OCI-LY3 (cell line): ENCODE results near the gene PGAM5.

Source experiments
- H2AFZ ChIP-seq: fragments of 200-600, 300-600 bp; shearing (Covaris generic); 2 replicates; pipeline ENCODE4 v1.6.0; 2014; ENCODE audit warnings: antibody characterized with exemption, low read depth, low read length
- H3K27ac ChIP-seq: fragments of 200-600, 300-600 bp; sonication (generic); 2 replicates; pipeline ENCODE4 v1.5.1; 2014; ENCODE audit warnings: mild to moderate bottlenecking, low read length, moderate library complexity, mixed read lengths
- H3K27me3 ChIP-seq: fragments of 200-600, 300-600 bp; sonication (generic); 2 replicates; pipeline ENCODE4 v1.6.1; 2014; ENCODE audit warnings: low read depth, low read length, mixed read lengths
- H3K36me3 ChIP-seq: fragments of 200-600, 300-600 bp; sonication (generic); replicated peaks from 2 replicates; pipeline ENCODE3; 2014; ENCODE audit warnings: low read depth, low read length, mixed read lengths
- H3K4me1 ChIP-seq: fragments of 300-600, 200-600 bp; sonication (generic); 2 replicates; pipeline ENCODE4 v1.6.1; 2014; ENCODE audit warnings: low read length, mixed read lengths
- H3K4me2 ChIP-seq: fragments of 200-600, 300-600 bp; sonication (generic); 2 replicates; pipeline ENCODE4 v1.6.1; 2014; ENCODE audit warnings: low read length, mixed read lengths
- H3K4me3 ChIP-seq: fragments of 300-600, 200-600 bp; sonication (generic); 2 replicates; pipeline ENCODE4 v1.5.1; 2014; ENCODE audit warnings: antibody characterized with exemption, mild to moderate bottlenecking, low read length, moderate library complexity
- H3K79me2 ChIP-seq: fragments of 300-600, 200-600 bp; shearing (Covaris generic); 2 replicates; pipeline ENCODE4 v1.6.1; 2014; ENCODE audit warnings: mild to moderate bottlenecking, low read length, mixed read lengths
- H3K9ac ChIP-seq: fragments of 300-600, 200-600 bp; shearing (Covaris generic); 2 replicates; pipeline ENCODE4 v1.6.0; 2014; ENCODE audit warnings: mild to moderate bottlenecking, low read length, moderate library complexity
- H3K9me3 ChIP-seq: fragments of 200-600, 300-600 bp; shearing (Covaris generic); 2 replicates; pipeline ENCODE4 v1.6.1; 2014; ENCODE audit warnings: low read length, mixed read lengths; ENCODE audit not compliant: insufficient read depth
- H4K20me1 ChIP-seq: fragments of 200-600, 300-600 bp; sonication (generic); 2 replicates; pipeline ENCODE4 v1.6.1; 2016; ENCODE audit warnings: low read length, mixed read lengths; ENCODE audit not compliant: insufficient read depth
- EZH2phosphoT487 ChIP-seq: fragments of 200-600 bp; shearing (Covaris generic); IDR thresholded peaks from 2 replicates; pipeline ENCODE4 v1.6.1; 2018; ENCODE audit warnings: antibody characterized with exemption, mixed run types, low read depth
- TF ChIP-seq, protein P1 (sequence below): fragments of 200-600, 300-600 bp; sonication (generic); IDR thresholded peaks from 2 replicates; pipeline ENCODE4 v1.5.1; 2014; ENCODE audit warnings: antibody characterized with exemption, low read length, low read depth

PGAM5 gene

GRCh38 chr12:132729541-132730320 is 19.1 kb downstream of the PGAM5 start:
- no peak overlapping the region for H2AFZ ChIP-seq
- no peaks in the 10 kb centered on the region for H3K4me1 ChIP-seq

DNA sequence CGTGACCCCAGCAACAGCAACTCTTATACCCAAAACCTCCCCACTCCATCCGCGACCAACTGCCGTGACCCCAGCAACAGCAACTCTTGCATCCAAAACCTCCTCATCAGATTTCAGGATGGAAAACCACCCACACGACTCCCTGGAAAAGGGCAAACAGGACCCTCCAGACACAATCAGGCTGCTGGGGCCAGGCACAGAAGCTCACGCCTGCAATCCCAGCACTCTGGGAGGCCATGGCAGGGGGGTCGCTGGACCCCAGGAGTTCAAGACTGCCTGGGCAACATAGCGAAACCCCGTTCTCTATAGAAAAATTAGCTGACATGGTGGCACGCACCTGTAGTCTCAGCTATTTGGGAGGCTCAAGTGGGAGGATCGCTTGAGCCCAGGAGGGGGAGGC is 19.7 kb downstream of the PGAM5 start:
- peaks cover 74% of the 10 kb centered on the region for H3K36me3 ChIP-seq
- H3K4me2 ChIP-seq: no peak overlapping the region
- no peak overlapping the region for H3K27ac ChIP-seq
- no peaks in the 10 kb centered on the region for H4K20me1 ChIP-seq
- H3K27me3 ChIP-seq: no peaks in the 10 kb centered on the region
- no peak overlapping the region for H2AFZ ChIP-seq
- H3K79me2 ChIP-seq: no peaks in the 10 kb centered on the region
- H3K4me3 ChIP-seq: no peak overlapping the region
- TF ChIP-seq EZH2phosphoT487: no peak
- TF ChIP-seq, protein P1, sequence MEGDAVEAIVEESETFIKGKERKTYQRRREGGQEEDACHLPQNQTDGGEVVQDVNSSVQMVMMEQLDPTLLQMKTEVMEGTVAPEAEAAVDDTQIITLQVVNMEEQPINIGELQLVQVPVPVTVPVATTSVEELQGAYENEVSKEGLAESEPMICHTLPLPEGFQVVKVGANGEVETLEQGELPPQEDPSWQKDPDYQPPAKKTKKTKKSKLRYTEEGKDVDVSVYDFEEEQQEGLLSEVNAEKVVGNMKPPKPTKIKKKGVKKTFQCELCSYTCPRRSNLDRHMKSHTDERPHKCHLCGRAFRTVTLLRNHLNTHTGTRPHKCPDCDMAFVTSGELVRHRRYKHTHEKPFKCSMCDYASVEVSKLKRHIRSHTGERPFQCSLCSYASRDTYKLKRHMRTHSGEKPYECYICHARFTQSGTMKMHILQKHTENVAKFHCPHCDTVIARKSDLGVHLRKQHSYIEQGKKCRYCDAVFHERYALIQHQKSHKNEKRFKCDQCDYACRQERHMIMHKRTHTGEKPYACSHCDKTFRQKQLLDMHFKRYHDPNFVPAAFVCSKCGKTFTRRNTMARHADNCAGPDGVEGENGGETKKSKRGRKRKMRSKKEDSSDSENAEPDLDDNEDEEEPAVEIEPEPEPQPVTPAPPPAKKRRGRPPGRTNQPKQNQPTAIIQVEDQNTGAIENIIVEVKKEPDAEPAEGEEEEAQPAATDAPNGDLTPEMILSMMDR: no peak
- no peaks in the 10 kb centered on the region for H3K4me1 ChIP-seq
- no peaks in the 10 kb centered on the region; the same call in 1 of the 2 replicates for H3K9me3 ChIP-seq
- no peak overlapping the region for H3K9ac ChIP-seq

More at GRCh38 chr12:132729541-132730320, 19.1 kb downstream of the PGAM5 start:
- Histone ChIP-seq H3K9me3 (no peaks in the 10 kb centered on the region; the same call in 1 of the 2 replicates), H3K79me2 (no peaks in the 10 kb centered on the region; the same call in 1 of the 2 replicates), H3K4me3 (no peak overlapping the region), H4K20me1 (no peaks in the 10 kb centered on the region), H3K36me3 (peaks cover 74% of the 10 kb centered on the region), H3K27ac (no peak overlapping the region), H3K27me3 (no peaks in the 10 kb centered on the region), H3K9ac (no peak overlapping the region), H3K4me2 (no peak overlapping the region)
- TF ChIP-seq EZH2phosphoT487: no peak
- TF ChIP-seq, protein P1: no peak

- Histone ChIP-seq H3K36me3 (peaks cover 71% of the 10 kb centered on the region), H3K4me1 (no peaks in the 10 kb centered on the region), H3K9me3 (no peaks in the 10 kb centered on the region; the same call in 1 of the 2 replicates), H4K20me1 (no peaks in the 10 kb centered on the region), H3K79me2 (no peaks in the 10 kb centered on the region), H3K4me3 (no peak overlapping the region), H3K27me3 (no peaks in the 10 kb centered on the region), H3K4me2 (no peak overlapping the region), H3K9ac (no peak overlapping the region), H2AFZ (no peak overlapping the region), H3K27ac (no peak overlapping the region)
- TF ChIP-seq EZH2phosphoT487: no peak
- TF ChIP-seq, protein P1: no peak
These were observed 20.9 kb downstream of the PGAM5 start for GRCh38 chr12:132731574-132731973.

DNA sequence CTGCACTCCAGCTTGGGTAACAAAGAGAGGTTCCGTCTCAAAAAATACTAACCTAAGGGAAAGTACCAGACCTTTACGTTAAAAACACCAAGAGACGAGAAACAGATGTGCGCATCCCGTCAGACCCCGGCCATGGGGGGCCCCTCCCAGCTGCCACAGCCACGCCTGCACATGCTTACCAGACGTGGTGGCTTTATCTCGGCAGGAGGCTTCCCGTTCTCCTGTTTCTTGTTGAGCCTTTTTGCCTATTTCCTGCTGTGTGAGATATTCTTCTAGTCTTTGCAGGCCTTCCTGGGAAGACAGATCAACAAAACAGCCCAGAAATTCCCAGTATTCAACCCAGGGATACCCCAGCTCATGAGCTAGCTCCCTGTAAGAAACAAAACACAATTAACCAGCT is 23.6 kb downstream of the PGAM5 start:
- H3K27ac ChIP-seq: no peak overlapping the region
- H2AFZ ChIP-seq: no peak overlapping the region
- H3K4me2 ChIP-seq: no peak overlapping the region
- H3K4me3 ChIP-seq: no peak overlapping the region
- no peaks in the 10 kb centered on the region for H3K4me1 ChIP-seq
- H3K79me2 ChIP-seq: no peaks in the 10 kb centered on the region
- H3K27me3 ChIP-seq: no peaks in the 10 kb centered on the region
- H3K9me3 ChIP-seq: no peaks in the 10 kb centered on the region
- H3K9ac ChIP-seq: no peak overlapping the region
- no peaks in the 10 kb centered on the region for H4K20me1 ChIP-seq
- TF ChIP-seq EZH2phosphoT487: no peak
- TF ChIP-seq, protein P1: no peak
- H3K36me3 ChIP-seq: peaks cover 64% of the 10 kb centered on the region
